Measurements from ENCODE around the gene SEMA4C.

The SEMA4C gene

GRCh38 chr2:96872591-96873349, 2.9 kb upstream of the SEMA4C start:
- no peak for DNase-seq (ENCODE audit: low spot score)
- TF ChIP-seq CTCF (IDR thresholded peaks at IDR 0.05; ENCODE audit: extremely low read depth, missing control alignments): no peak

- no peak for DNase-seq (ENCODE audit: low spot score)
- TF ChIP-seq CTCF (IDR thresholded peaks at IDR 0.05; ENCODE audit: extremely low read depth, missing control alignments): no peak
These were observed 861 bp upstream of the SEMA4C start for GRCh38 chr2:96870626-96871255.

GRCh38 chr2:96869281-96869821, 529 bp downstream of the SEMA4C start:
- TF ChIP-seq CTCF (IDR thresholded peaks at IDR 0.05; ENCODE audit: extremely low read depth, missing control alignments): no peak
- no peak for DNase-seq (ENCODE audit: low spot score)

GRCh38 chr2:96868555-96869280, 1.2 kb downstream of the SEMA4C start:
- TF ChIP-seq CTCF (IDR thresholded peaks at IDR 0.05; ENCODE audit: extremely low read depth, missing control alignments): peak; percentile 71
- peak; percentile 93 for DNase-seq (ENCODE audit: low spot score)

GRCh38 chr2:96867756-96868554, 1.9 kb downstream of the SEMA4C start:
- TF ChIP-seq CTCF (IDR thresholded peaks at IDR 0.05; ENCODE audit: extremely low read depth, missing control alignments): no peak
- DNase-seq (ENCODE audit: low spot score): no peak

- no peak for TF ChIP-seq CTCF (IDR thresholded peaks at IDR 0.05; ENCODE audit: extremely low read depth, missing control alignments)
- no peak for DNase-seq (ENCODE audit: low spot score)
These were observed 2.7 kb downstream of the SEMA4C start for GRCh38 chr2:96866986-96867755.
